HUES6 (cell line): ENCODE measurements around the gene CETP.

ENCODE experiments used
- H3K27ac ChIP-seq: 2 replicates; pipeline ENCODE4 v1.7.0; 2013; ENCODE audit warnings: low read depth, mild to moderate bottlenecking, low read length, inconsistent platforms
- H3K27me3 ChIP-seq: 2 replicates; pipeline ENCODE4 v1.6.1; 2013; ENCODE audit warnings: low read length; ENCODE audit not compliant: control insufficient read depth, insufficient read depth
- H3K36me3 ChIP-seq: 2 replicates; pipeline ENCODE4 v1.6.1; 2013; ENCODE audit warnings: low read length; ENCODE audit not compliant: control insufficient read depth, insufficient read depth
- H3K4me1 ChIP-seq: 2 replicates; pipeline ENCODE4 v1.6.1; 2013; ENCODE audit warnings: low read length; ENCODE audit not compliant: control insufficient read depth, insufficient read depth
- H3K4me3 ChIP-seq: 2 replicates; pipeline ENCODE4 v1.5.1; 2013; ENCODE audit warnings: low read depth, low read length
- H3K9ac ChIP-seq: one replicate; pipeline ENCODE4 v1.6.1; 2013; ENCODE audit warnings: mild to moderate bottlenecking, low read length
- H3K9me3 ChIP-seq: 2 replicates; pipeline ENCODE4 v1.6.1; 2013; ENCODE audit warnings: low read depth, low read length; ENCODE audit not compliant: control insufficient read depth, insufficient read depth

CETP gene

DNA sequence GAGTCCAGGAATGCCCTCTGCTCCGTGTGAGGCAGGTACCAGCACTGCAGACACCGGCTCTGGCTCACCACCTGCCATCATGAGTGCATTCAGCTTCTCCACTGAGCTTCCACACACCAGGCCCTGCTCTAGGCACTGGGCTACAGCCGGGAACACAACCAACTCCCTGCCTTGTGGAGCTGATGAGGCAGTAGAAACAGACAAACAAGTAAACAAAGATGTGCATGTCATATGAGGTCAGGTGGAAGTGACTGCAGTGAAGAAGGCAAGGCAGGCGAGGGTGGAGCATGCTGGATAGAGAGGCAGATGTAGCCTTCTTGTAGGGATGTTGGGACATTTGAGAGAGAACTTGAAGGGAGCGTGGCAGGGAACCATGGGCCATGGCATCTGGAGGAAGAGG is 32.6 kb downstream of the CETP start:
- Histone ChIP-seq H3K36me3 (no peaks in the 10 kb centered on the region), H3K4me1 (peaks cover 14% of the 10 kb centered on the region), H3K9me3 (no peaks in the 10 kb centered on the region), H3K27ac (no peak overlapping the region), H3K9ac (no peak overlapping the region), H3K27me3 (peaks cover 22% of the 10 kb centered on the region), H3K4me3 (no peak overlapping the region)

DNA sequence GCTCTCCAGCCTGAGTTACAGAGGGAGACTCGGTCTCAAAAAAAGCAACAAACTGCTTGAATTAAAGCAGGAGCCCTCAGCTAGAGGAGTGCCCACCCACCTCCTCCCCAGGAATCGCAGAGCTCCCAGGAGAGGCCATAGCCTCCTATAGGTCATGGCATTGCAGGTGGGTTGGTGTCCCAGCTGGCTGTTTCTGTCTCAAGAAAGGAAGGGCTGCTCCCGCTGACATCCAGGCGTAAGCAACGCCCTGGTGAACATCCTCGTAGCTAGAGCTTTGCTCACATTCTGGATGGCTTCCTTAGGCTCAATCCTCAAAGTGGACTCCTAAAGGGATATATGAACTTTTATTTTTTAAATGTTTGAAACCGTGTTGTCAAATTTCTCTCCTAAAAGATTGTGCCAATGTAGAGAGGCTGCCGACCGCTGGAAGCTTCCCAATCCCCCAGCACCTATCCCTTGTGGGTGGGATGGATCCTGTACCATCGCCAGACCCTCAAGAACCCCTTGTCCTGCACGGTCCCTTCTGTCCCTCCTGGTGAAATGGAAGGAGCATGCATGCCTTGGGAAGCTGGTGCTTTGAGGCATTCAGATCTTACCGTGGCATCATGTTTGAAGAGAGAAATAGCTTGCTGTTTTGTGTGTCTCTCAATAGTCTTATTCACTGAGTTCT is 33.5 kb downstream of the CETP start:
- H3K27ac ChIP-seq = no peak overlapping the region
- no peak overlapping the region for H3K4me3 ChIP-seq
- H3K36me3 ChIP-seq = no peaks in the 10 kb centered on the region
- H3K9me3 ChIP-seq = no peaks in the 10 kb centered on the region
- peaks cover 8% of the 10 kb centered on the region for H3K4me1 ChIP-seq
- H3K27me3 ChIP-seq = peaks cover 12% of the 10 kb centered on the region
- H3K9ac ChIP-seq = no peak overlapping the region

DNA sequence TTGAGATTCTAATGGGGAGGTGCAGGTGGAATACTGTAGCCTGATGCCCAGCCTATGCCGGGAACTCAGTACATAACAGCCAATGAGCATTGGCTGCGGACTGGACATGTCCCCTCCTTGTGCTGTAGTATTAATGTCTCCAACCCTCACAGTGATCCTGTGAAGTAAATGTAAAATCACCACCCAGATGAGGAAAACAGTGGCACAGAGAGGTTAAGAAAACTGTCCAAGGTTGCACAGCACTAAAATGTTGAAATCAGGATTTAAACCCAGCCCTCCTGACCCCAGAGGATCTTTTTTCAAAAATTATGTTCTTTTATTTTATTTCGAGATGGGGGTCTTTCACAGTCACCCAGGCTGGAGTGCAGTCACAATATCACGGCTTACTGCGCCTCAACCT is 35.5 kb downstream of the CETP start:
- no peak overlapping the region for H3K9ac ChIP-seq
- H3K36me3 ChIP-seq = no peaks in the 10 kb centered on the region
- H3K4me1 ChIP-seq = peaks cover 2% of the 10 kb centered on the region; the same call in 1 of the 2 replicates
- H3K27ac ChIP-seq = no peak overlapping the region
- H3K4me3 ChIP-seq = no peak overlapping the region
- H3K9me3 ChIP-seq = no peaks in the 10 kb centered on the region
- no peaks in the 10 kb centered on the region for H3K27me3 ChIP-seq

DNA sequence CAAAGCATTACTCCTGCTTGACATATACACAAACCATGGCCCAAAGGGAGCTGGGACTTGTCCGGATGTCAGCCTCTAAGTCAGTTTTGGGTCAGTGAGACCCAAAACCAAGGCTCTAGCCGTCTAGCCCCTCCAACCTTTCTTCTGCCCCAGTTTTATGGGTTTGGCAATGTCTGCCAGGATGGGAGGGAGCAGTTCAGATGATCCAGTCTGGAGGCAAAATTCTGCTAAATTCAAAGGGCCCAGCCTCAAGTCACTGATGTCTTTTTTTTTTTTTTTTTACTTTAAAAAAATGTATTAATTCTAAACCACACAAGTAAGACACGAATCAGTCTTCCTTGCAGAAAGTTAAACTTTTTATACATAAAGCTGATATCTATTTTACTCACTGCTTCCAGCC is 36.2 kb downstream of the CETP start:
- no peaks in the 10 kb centered on the region for H3K9me3 ChIP-seq
- H3K27me3 ChIP-seq = no peaks in the 10 kb centered on the region
- H3K4me1 ChIP-seq = peaks cover 2% of the 10 kb centered on the region; the same call in 1 of the 2 replicates
- H3K36me3 ChIP-seq = no peaks in the 10 kb centered on the region
- H3K9ac ChIP-seq = no peak overlapping the region
- no peak overlapping the region for H3K4me3 ChIP-seq
- H3K27ac ChIP-seq = no peak overlapping the region

DNA sequence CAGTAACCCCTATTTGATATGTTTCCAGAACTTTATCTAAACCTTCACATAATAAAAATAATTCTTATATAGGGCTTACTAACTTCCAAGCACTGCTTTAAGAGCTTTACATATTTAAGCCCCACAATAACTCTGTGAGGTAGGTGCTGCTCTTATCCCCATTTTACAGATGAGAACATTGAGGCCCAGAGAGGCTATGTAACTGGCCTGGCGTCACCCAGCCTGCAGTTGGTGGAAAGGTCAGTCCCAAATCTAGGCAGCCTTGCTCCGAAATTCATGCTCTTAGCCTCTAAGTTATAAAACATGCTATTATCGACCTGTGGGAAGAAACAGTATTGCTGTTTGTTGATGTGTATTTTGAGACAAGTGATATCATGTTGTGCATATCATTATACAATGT is 36.6 kb downstream of the CETP start:
- no peaks in the 10 kb centered on the region for H3K27me3 ChIP-seq
- H3K4me3 ChIP-seq = no peak overlapping the region
- H3K9me3 ChIP-seq = no peaks in the 10 kb centered on the region
- H3K4me1 ChIP-seq = peaks cover 2% of the 10 kb centered on the region; the same call in 1 of the 2 replicates
- H3K36me3 ChIP-seq = no peaks in the 10 kb centered on the region
- H3K9ac ChIP-seq = no peak overlapping the region
- no peak overlapping the region for H3K27ac ChIP-seq

DNA sequence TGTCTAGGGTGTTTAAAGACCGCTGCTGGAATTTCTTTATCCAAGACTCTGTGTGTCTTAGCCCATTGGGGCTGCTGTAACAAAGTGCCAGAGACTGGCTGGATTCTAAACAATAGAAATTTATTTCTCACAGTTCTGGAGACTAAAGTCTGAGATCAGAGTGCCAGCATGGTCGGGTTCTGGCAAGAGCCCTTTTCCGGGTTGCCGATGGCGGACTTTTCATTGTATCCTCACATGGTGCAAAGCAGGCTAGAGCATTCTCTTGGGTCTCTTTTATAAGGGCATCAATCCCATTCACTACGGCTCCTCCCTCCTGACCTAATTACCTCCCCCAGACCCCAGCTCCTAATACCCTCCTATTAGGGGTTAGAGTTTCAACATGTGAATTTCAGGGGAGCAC is 37.1 kb downstream of the CETP start:
- Histone ChIP-seq H3K27me3 (no peaks in the 10 kb centered on the region), H3K27ac (no peak overlapping the region), H3K4me3 (no peak overlapping the region), H3K9ac (no peak overlapping the region), H3K4me1 (peaks cover 2% of the 10 kb centered on the region; the same call in 1 of the 2 replicates), H3K9me3 (no peaks in the 10 kb centered on the region), H3K36me3 (no peaks in the 10 kb centered on the region)

DNA sequence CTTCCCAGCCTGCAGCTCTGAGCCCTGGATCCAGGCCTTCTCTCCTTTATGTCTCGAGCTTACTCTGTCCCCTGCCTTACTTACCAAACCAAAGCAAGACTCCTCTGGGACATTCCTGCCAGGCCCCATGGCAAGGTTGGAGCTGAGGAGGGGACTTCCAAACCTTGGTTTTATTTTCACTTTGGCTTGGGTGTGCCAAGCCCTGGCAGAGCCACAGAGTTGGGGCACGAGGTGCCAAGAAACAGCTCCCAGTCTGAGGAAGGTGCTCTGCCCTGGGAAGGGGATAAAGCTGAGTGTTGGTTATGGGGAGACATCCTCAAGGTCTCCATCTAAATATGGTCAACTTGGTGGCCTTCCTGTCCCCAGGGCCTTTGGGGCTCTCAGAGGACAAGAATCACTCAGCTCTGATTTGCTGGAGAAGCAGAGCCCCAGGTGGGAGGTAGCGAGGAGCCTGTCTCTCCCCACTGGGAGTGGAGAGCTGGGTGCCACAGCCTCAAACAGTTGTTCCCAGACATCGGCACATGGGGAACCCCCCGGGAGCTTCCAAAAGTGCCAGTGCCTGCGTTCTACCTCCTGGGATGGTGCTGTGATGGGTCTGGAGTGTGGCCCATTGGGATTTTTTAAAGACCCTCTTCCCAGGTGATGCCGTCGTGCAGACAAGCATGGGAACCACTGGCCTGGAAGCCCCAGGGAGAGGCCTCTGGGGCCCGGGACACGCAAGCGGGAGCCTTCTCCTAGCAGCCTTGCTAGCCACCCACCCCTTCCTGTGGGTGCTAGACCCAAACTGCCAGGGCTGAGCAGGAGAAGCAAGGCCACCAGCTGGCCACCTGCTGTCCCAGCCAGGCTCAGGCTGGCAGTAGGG is 37.9 kb downstream of the CETP start:
- no peaks in the 10 kb centered on the region for H3K36me3 ChIP-seq
- no peak overlapping the region for H3K27ac ChIP-seq
- no peak overlapping the region for H3K9ac ChIP-seq
- H3K9me3 ChIP-seq = no peaks in the 10 kb centered on the region
- no peaks in the 10 kb centered on the region for H3K27me3 ChIP-seq
- H3K4me1 ChIP-seq = peaks cover 2% of the 10 kb centered on the region; the same call in 1 of the 2 replicates
- H3K4me3 ChIP-seq = no peak overlapping the region

DNA sequence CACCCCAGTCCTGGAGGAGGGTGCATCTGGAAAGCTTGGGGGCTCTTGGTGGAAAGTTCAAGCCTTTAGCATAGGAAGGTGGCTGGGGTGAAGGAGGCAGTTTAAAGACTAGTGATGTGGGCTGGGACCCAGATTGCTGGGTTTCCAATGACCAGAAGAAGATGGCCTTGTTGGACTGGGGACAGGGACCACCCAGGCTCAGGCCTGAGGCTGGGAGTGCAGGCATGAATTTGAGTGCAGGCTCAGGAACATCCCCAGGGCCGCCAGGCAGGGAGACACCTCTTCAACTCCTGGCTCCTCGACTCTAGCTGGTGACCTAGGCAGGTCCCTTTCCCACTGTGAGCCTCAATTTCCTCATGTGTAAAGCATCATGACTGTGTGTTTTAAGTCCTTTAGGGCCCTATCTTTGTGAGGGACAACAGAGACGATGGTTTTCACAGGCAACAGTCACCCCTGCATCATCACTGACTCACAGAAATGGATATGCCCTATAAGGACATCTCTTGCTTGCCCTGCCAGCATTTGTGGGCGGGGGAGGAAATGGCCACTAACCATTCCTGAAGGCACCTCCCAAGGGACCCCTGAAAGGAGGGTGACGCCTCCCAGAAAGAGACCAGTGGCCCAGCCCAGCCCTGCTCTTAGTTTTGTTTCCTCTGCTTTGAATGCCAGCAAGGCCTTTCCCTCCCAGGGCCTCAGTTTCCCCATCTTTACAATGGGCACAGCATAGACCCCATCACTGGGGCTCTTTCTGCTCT is 38.7 kb downstream of the CETP start:
- Histone ChIP-seq H3K27ac (no peak overlapping the region), H3K4me3 (no peak overlapping the region), H3K4me1 (peaks cover 2% of the 10 kb centered on the region; the same call in 1 of the 2 replicates), H3K27me3 (no peaks in the 10 kb centered on the region), H3K36me3 (no peaks in the 10 kb centered on the region), H3K9me3 (no peaks in the 10 kb centered on the region), H3K9ac (no peak overlapping the region)

DNA sequence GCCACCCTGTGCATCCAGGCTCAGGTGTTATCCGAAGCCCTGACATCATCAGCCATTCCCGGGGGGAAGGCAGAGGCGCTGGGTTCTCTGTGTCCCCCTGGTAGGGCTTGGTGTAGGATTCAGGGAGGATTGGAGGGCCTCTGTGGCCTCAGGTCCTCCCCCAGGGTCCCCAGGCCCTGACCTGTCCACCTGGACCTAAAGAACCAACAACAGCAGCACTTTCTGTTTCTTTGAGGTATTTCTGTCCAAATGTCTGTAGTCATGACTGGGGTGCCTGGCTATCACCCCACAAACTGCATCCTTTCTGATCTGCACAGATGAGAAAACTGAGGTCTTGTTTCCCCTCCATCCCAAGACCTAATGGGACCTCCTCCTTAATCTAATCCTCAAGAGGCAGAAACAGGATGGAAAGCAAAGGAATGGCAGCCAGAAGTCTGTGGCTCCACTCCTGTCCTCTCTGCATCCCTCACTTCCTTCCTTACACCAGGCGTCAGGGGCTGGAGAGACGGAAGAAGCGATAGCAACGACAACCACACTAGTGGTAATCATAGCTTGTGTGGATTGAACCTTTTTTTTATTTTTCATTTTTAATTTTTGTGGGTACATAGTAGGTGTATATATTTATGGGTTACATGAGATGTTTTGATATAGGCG is 39.4 kb downstream of the CETP start:
- H3K36me3 ChIP-seq = no peaks in the 10 kb centered on the region
- H3K27ac ChIP-seq = no peak overlapping the region
- H3K9me3 ChIP-seq = no peaks in the 10 kb centered on the region
- no peak overlapping the region for H3K9ac ChIP-seq
- H3K4me1 ChIP-seq = peaks cover 2% of the 10 kb centered on the region; the same call in 1 of the 2 replicates
- no peaks in the 10 kb centered on the region for H3K27me3 ChIP-seq
- H3K4me3 ChIP-seq = no peak overlapping the region

DNA sequence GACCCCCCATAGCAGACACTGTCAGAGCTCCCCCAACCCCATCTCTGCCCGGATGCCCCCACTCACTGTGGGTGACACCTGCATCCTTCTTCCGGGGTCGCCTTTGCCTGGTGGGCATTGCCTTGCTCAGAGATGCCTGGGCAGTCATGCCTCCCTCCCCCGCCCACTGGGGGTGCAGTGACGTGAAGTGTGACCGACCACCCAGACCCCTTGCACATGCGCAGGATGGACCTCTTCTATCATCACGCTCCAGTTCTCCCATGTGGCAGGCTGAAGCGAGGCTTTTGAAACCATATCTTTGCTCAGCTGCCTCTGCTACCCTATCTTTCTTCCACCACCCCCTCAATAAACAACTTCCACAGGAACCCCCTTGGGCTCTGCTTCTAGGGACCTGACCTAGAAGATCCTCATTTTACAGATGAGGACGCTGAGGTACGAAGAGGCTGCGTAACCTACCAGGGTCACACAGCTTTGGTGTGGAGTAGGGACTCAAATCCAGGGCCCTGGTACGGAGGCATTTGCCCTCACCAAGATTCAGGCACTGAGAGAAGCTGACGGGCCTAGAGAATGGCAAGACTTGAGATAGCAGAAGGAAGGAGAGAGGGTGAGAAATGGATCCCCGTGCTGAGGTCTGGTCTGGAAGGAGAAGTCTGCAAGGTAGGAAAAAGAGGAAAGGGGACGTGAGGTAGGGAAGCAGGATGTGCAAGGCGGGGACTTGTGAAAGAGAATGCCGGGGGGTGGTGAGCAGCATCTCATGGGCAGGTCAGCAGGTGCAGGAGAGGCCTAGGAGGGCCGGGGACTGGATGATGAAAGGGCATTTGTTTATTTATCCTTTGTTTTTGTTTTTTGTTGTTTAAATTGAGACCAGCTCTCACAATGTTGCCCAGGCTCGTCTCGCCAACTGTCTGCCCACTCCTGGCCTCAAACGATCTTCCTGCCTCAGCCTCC is 42.0 kb downstream of the CETP start:
- no peak overlapping the region for H3K9ac ChIP-seq
- H3K9me3 ChIP-seq = no peaks in the 10 kb centered on the region
- H3K4me1 ChIP-seq = peaks cover 2% of the 10 kb centered on the region; the same call in 1 of the 2 replicates
- no peak overlapping the region for H3K27ac ChIP-seq
- H3K27me3 ChIP-seq = no peaks in the 10 kb centered on the region
- H3K4me3 ChIP-seq = no peak overlapping the region
- H3K36me3 ChIP-seq = no peaks in the 10 kb centered on the region
